ENCODE results near the gene SOD3. TPM values are rescaled to one million over a fixed set of nuclear protein-coding genes. Genes with fewer than 3 reads are reported as not detected.

SOD3 gene
- total RNA-seq, 1 experiment from 2014 or later, result 10.7 TPM

DNA sequence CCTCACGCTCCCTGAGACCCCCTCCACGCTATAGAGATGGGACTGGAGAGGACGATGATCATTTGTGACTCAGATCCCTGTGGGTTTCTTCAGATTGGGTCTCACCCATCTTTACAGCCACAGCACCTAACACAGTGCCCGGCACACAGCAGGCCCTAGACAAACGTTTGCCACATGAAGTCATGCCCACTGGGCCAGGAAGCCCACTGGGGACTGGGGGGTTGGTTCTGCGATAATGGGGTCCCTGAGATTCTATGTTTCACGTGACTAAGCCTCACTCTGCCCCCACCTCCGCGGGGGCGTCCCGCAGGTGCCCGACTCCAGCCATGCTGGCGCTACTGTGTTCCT lies 3.8 kb downstream of the SOD3 start:
- H3K9me3 ChIP-seq (ENCODE audit: low read length), result no peaks in the 10 kb centered on the region
- H3K9ac ChIP-seq (ENCODE audit: low read length), result no peak overlapping the region
- H3K9me2 ChIP-seq (replicated peaks; ENCODE audit: low read length), result no peaks in the 10 kb centered on the region
- no peak overlapping the region for H3K4me2 ChIP-seq (ENCODE audit: low read length)
- no peaks in the 10 kb centered on the region for H3K27me3 ChIP-seq (ENCODE audit: low read length)
- ATAC-seq, result no peak
- TF ChIP-seq EZH2phosphoT487 (IDR thresholded peaks at IDR 0.05; ENCODE audit: borderline replicate concordance, low read length) (no peak), CTCF (conservative IDR thresholded peaks at IDR 0.05; ENCODE audit: low read depth, low read length) (no peak), EZH2 (IDR thresholded peaks at IDR 0.05; ENCODE audit: low read length, unreplicated experiment) (no peak)
- intact Hi-C loops (cut with micrococcal nuclease), result loop anchor here (5.0 kb wide), 2 partner anchors 43 to 113 kb away; partner anchors contain the start of gene CCDC149
- peaks cover 18% of the 10 kb centered on the region for H3K4me1 ChIP-seq (ENCODE audit: insufficient read depth, low read length)
- H4K20me1 ChIP-seq (ENCODE audit: low read length), result no peaks in the 10 kb centered on the region
- DNase-seq, result no peak
- H3K36me3 ChIP-seq (ENCODE audit: low read depth, low read length), result no peaks in the 10 kb centered on the region
- POLR2A ChIA-PET (ENCODE audit: unreplicated experiment), result no interaction called here
- H3K4me3 ChIP-seq (ENCODE audit: low read length), result no peak overlapping the region
- CTCF ChIA-PET, result no interaction called here
- no peak overlapping the region for H2AFZ ChIP-seq (ENCODE audit: low read length)
- no peaks in the 10 kb centered on the region for H3K79me2 ChIP-seq (ENCODE audit: low read length)
- no peaks in the 10 kb centered on the region for H3F3A ChIP-seq (ENCODE audit: low read length, unreplicated experiment)
- no peak overlapping the region for H3K27ac ChIP-seq (ENCODE audit: low read length)
- no TSS peak for BruUV-seq (replicated peaks)

DNA sequence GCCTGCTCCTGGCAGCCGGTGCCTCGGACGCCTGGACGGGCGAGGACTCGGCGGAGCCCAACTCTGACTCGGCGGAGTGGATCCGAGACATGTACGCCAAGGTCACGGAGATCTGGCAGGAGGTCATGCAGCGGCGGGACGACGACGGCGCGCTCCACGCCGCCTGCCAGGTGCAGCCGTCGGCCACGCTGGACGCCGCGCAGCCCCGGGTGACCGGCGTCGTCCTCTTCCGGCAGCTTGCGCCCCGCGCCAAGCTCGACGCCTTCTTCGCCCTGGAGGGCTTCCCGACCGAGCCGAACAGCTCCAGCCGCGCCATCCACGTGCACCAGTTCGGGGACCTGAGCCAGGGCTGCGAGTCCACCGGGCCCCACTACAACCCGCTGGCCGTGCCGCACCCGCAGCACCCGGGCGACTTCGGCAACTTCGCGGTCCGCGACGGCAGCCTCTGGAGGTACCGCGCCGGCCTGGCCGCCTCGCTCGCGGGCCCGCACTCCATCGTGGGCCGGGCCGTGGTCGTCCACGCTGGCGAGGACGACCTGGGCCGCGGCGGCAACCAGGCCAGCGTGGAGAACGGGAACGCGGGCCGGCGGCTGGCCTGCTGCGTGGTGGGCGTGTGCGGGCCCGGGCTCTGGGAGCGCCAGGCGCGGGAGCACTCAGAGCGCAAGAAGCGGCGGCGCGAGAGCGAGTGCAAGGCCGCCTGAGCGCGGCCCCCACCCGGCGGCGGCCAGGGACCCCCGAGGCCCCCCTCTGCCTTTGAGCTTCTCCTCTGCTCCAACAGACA lies 4.4 kb downstream of the SOD3 start:
- TF ChIP-seq EZH2 (IDR thresholded peaks at IDR 0.05; ENCODE audit: low read length, unreplicated experiment), result no peak
- TF ChIP-seq CTCF (conservative IDR thresholded peaks at IDR 0.05; ENCODE audit: low read depth, low read length), result no peak
- peaks cover 13% of the 10 kb centered on the region for H3K4me1 ChIP-seq (ENCODE audit: insufficient read depth, low read length)
- H3F3A ChIP-seq (ENCODE audit: low read length, unreplicated experiment), result no peaks in the 10 kb centered on the region
- no peak overlapping the region for H3K4me2 ChIP-seq (ENCODE audit: low read length)
- H4K20me1 ChIP-seq (ENCODE audit: low read length), result no peaks in the 10 kb centered on the region
- no peaks in the 10 kb centered on the region for H3K79me2 ChIP-seq (ENCODE audit: low read length)
- H2AFZ ChIP-seq (ENCODE audit: low read length), result no peak overlapping the region
- no peak overlapping the region for H3K27ac ChIP-seq (ENCODE audit: low read length)
- no peak for DNase-seq
- no peaks in the 10 kb centered on the region for H3K27me3 ChIP-seq (ENCODE audit: low read length)
- H3K36me3 ChIP-seq (ENCODE audit: low read depth, low read length), result no peaks in the 10 kb centered on the region
- H3K9me3 ChIP-seq (ENCODE audit: low read length), result no peaks in the 10 kb centered on the region
- no peaks in the 10 kb centered on the region for H3K9me2 ChIP-seq (replicated peaks; ENCODE audit: low read length)
- no peak for ATAC-seq
- intact Hi-C loops (cut with micrococcal nuclease), result loop anchor here (5.0 kb wide), 2 partner anchors 43 to 113 kb away; partner anchors contain the start of gene CCDC149
- POLR2A ChIA-PET (ENCODE audit: unreplicated experiment), result no interaction called here
- H3K4me3 ChIP-seq (ENCODE audit: low read length), result no peak overlapping the region
- BruUV-seq (replicated peaks), result no TSS peak
- no peak overlapping the region for H3K9ac ChIP-seq (ENCODE audit: low read length)
- CTCF ChIA-PET, result no interaction called here

GRCh38 chr4:24800325-24800895 lies 5.0 kb downstream of the SOD3 start:
- Histone ChIP-seq H3K9me2 (replicated peaks; ENCODE audit: low read length) (no peaks in the 10 kb centered on the region), H3K4me2 (ENCODE audit: low read length) (no peak overlapping the region), H2AFZ (ENCODE audit: low read length) (no peak overlapping the region), H3F3A (ENCODE audit: low read length, unreplicated experiment) (no peaks in the 10 kb centered on the region), H3K27ac (ENCODE audit: low read length) (no peak overlapping the region), H3K27me3 (ENCODE audit: low read length) (no peaks in the 10 kb centered on the region), H3K9ac (ENCODE audit: low read length) (no peak overlapping the region), H4K20me1 (ENCODE audit: low read length) (no peaks in the 10 kb centered on the region), H3K36me3 (ENCODE audit: low read depth, low read length) (no peaks in the 10 kb centered on the region), H3K4me3 (ENCODE audit: low read length) (no peak overlapping the region), H3K4me1 (ENCODE audit: insufficient read depth, low read length) (peaks cover 8% of the 10 kb centered on the region), H3K79me2 (ENCODE audit: low read length) (no peaks in the 10 kb centered on the region), H3K9me3 (ENCODE audit: low read length) (no peaks in the 10 kb centered on the region)
- POLR2A ChIA-PET (ENCODE audit: unreplicated experiment), result interaction anchor here (0.6 kb wide), 1 partner anchor 202 kb away, joined by 3 read pairs; no protein-coding TSS in a partner anchor
- BruUV-seq (replicated peaks), result no TSS peak
- TF ChIP-seq EZH2phosphoT487 (IDR thresholded peaks at IDR 0.05; ENCODE audit: borderline replicate concordance, low read length) (no peak), CTCF (conservative IDR thresholded peaks at IDR 0.05; ENCODE audit: low read depth, low read length) (no peak), EZH2 (IDR thresholded peaks at IDR 0.05; ENCODE audit: low read length, unreplicated experiment) (no peak)
- DNase-seq (no peak), ATAC-seq (no peak)
- CTCF ChIA-PET, result no interaction called here
- intact Hi-C loops (cut with micrococcal nuclease), result no loop called here

All from PC-3 (cell line).